Measurements from ENCODE around the gene KLHDC4.
"Not testable (repeated sequence)": the region's sequence is repeated elsewhere in the genome, so short reads cannot be mapped to it uniquely, and the experiment has no call there.

Gene KLHDC4

GRCh38 chr16:87765776-87766484 lies at the start of gene KLHDC4:
Gene KLHDC4, minus strand, starts transcription at chr16:87765986. Its CDS starts 96 bp downstream, at chr16:87765890.
- peak; percentile 86 for DNase-seq (ENCODE audit: low spot score)

GRCh38 chr16:87815567-87815966 lies 49.8 kb upstream of the KLHDC4 start:
- no peak for DNase-seq (ENCODE audit: low spot score)

GRCh38 chr16:87812200-87812656 lies 46.4 kb upstream of the KLHDC4 start:
- DNase-seq (ENCODE audit: low spot score) = no peak

DNA sequence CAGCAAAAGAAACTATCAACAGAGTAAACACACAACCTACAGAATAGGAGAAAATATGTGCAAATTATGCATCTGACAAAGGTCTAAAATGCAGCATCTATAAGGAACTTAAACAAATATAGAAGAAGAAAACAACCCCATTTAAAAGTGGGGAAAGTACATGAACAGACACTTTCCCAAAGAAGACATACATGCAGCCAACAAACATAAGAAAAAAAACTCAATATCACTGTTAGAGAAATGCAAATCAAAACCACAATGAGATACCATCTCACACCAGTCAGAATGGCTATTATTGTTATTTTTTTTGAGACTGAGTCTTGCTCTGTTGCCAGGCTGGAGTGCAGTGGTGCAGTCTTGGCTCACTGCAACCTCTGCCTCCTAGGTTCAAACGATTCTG lies 45.7 kb upstream of the KLHDC4 start:
- DNase-seq (ENCODE audit: low spot score) = not testable (repeated sequence)

- no peak for DNase-seq (ENCODE audit: low spot score)
Measured at GRCh38 chr16:87809150-87809902, 43.5 kb upstream of the KLHDC4 start.

- DNase-seq (ENCODE audit: low spot score) = no peak
Measured at GRCh38 chr16:87808108-87808507, 42.3 kb upstream of the KLHDC4 start.

- DNase-seq (ENCODE audit: low spot score) = peak; percentile 59
Measured at GRCh38 chr16:87806641-87807546, 41.1 kb upstream of the KLHDC4 start.

GRCh38 chr16:87806261-87806640 lies 40.5 kb upstream of the KLHDC4 start:
- DNase-seq (ENCODE audit: low spot score) = no peak

DNA sequence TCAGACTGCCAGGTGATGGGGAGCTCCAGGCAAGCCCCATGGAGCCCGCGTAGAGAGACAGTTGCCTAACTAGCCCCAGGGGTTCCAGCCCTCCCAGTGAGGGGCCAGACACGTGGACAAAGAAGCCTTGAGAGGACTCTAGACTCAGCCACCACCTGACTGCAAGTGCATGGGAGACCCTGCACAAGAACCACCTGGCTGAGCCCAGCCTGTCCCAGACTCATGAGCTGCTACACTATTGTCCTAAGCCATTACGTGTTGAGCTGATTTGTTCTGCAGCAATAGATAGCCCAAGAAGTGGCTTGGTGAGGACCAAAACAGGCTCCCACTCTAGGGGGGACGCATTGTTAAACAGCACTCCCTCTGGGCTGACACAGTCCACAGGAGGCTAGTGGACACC lies 37.6 kb upstream of the KLHDC4 start:
- no peak for DNase-seq (ENCODE audit: low spot score)

- no peak for DNase-seq (ENCODE audit: low spot score)
Measured at GRCh38 chr16:87802670-87803069, 36.9 kb upstream of the KLHDC4 start.

GRCh38 chr16:87801679-87802259 lies 36.0 kb upstream of the KLHDC4 start:
- no peak for DNase-seq (ENCODE audit: low spot score)

DNA sequence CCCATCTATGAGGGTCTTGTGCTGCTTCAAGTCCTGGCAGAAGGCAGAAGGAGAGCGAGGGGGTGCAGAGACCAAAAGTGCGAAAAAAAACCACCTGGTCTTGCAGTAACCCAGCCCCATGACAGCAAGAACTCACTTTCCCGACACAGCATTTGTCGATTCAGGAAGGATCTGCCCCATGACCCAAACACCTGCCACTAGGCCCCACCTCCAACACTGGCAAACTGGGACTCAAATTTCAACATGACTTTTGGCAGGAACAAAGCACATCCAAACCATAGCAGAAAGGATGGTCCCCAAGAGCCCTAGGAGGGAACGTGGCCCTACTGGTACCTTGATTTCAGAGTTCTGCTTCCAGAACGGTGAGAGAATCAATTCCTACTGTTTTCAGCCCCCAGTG lies 34.7 kb upstream of the KLHDC4 start:
- no peak for DNase-seq (ENCODE audit: low spot score)

DNA sequence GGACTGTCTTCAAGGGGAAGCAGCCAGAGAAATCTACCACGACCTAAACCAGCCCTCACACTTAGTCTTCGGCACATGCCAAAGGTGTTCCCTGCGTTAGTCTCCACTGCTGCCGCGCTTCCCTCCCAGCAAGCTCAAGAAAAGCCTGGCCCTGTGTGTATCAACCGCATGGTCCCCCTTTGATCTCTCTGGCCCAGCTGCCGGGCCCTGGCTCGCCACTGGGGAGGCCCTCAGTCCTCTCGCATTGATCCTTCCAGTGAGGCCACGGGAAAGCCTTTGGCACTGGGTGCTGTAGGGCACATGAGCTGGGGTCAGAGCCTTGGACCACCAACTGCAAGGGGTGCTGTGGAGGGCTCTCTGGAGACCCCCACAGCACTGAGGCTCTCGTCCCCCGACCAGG lies 29.6 kb upstream of the KLHDC4 start:
- no peak for DNase-seq (ENCODE audit: low spot score)

- no peak for DNase-seq (ENCODE audit: low spot score)
Measured at GRCh38 chr16:87794485-87795078, 28.8 kb upstream of the KLHDC4 start.

DNA sequence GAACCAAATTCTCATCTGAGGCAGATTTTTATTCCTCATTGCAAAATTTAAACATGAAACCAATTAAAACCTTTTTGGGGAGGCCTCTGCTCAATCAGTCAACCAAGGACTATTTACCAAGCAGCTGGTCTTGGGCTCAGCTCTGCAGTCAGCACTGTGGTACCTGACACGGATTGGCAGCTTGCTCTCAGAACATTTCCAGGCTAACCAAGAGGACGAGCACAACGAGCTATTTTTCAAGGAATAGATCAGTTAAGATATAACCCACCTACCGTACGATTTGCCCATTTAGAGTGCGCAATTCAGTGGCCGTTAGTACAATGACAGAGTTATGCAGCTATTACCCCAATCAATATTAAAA lies 26.4 kb upstream of the KLHDC4 start:
- DNase-seq (ENCODE audit: low spot score) = no peak

DNA sequence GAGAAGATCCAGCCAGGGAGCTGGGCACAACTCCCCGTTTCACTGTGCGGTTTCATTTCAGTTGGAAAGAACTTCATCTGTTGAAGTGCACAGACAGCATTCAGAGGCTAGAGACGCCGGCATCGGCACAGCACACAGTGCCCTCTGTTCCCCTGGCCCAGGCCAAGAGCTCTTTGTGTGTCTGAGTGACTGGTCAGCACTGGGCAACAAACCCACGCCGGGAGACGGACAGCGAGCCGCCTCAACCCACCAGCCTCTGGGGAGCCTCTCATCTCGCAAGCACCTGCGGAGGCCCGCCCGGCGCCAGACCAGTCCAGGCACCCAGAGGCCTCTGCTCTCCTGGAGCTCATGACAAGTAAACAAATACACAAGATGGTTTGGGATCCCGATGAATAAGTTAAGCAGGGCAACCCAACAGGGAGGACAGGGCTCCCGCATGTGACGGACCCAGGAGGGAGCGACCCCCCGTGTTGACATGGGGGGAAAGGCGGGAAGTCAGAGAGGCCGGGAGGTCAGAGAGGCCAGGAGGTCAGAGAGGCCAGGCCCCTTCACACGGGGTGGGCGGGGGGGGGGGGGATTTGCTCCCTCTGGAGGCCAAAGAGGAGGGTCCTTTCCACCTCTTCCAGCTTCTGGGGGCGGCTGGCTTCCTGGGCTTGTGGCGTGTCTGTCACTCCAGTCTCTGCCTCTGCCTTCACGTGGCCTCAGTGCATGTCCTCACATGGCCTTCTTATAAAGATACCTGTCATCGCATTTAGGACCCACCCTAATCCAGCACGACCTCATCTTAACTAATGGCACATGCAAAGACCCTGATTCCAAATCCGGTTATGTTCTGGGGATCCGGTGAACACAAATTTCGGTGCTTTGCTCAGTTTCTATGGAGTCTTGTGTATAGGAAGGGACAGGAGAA lies 25.8 kb upstream of the KLHDC4 start:
- DNase-seq (ENCODE audit: low spot score) = no peak

DNA sequence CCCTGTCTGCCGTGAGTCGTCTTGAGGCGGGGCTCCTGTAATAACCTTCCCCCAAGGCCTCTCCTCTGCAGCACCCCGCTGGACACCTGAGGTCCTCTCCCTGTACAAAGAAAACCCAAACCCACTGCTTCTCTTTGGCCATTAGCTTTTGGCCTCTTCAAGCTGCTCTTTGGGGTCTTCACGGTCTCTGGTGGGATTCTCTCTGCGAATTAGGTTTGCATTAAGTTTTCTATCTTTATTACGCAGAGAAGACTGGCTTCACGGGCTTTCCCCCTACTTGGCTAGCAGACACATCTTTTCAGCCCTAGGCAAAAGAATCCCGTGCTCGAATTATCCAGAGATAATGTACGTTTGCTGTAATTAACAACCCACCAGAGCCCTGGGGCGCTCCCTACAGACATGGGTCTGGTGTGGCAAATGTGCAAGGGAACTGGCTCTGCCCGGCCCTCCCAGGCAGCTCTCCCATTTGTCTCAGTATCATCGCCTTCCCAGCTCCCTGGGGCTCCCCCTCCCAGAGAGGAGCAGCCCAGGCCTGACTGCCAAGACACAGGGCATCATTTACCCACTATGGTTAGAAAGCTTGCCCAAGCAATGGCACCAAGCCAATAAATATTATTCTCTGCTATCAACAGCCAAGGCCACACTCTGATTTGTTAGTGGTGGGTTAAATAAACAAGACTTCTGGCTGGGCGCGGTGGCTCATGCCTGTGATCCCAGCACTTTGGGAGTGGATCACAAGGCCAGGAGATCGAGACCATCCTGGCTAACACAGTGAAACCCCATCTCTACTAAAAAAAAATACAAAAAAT lies 24.7 kb upstream of the KLHDC4 start:
- no peak for DNase-seq (ENCODE audit: low spot score)

DNA sequence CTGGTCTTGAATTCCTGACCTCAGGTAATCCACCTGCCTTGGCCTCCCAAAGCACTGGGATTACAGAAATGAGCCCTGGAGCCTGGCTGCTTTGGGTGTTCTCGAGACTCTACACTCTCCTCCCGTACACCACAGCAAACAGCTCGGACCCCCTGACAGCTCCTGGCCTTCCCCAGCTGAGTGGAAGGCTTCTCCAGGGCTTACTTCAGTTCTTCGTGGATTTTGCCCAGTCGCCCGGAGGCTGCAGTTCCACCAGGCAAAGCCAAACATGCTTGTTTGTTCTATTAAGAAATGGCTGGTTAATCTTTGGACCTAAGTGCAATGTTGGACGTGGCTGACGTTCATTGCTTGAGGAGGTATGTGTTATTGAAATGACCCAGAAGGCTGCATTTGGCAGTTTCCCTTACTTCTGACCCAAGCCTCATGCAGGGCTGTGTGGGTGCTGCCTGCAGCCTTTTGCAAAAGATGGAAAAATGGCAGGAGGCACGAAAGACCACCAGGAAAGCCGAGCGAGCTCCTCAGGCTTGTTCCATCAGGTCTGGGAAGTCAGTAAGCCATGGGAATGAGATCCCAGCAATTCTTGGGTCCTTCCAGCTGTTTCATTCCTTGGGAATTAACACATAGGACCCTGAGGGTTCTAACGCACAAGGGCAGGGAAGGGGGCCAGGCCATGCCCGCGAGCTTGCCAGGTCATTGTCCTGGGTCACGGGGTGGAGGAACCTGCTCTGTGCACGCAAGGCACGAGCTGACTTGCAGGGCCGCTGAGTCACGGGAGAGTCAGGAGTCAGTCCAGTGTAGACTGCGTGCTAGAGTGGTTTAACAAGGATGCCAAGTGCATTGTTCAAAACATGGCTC lies 23.9 kb upstream of the KLHDC4 start:
- no peak for DNase-seq (ENCODE audit: low spot score)

Measured in CD4-positive, alpha-beta T cell treated with Interleukin-6 at 100 ng/mL for 8 hours (primary cell).